NOMO-1 treated with dmso at 0.1 percent for 144 hours (cell line): ENCODE measurements around the gene MS4A6E.
"Not testable (repeated sequence)": the region's sequence is repeated elsewhere in the genome, so short reads cannot be mapped to it uniquely, and the experiment has no call there.

ENCODE experiments used
- DNase-seq: peaks from one replicate; lab custom pipeline; 2025; ENCODE audit not compliant: unreplicated experiment; lab: John Stamatoyannopoulos, UW

The MS4A6E gene

GRCh38 chr11:60326955-60327354, at the start of gene MS4A6E:
TSS of gene MS4A6E (plus strand) at chr11:60327255. CDS start at chr11:60334896, 7,641 bp downstream.
- DNase-seq, result no peak

- DNase-seq, result peak; percentile 94
Observed at GRCh38 chr11:60280412-60280811, 46.6 kb upstream of the MS4A6E start, which contains the start of gene MS4A4A. TSS of gene MS4A4A (plus strand) at chr11:60280666. CDS start at chr11:60280676, 10 bp downstream.

GRCh38 chr11:60281485-60281884, 45.6 kb upstream of the MS4A6E start:
- DNase-seq, result peak; percentile 23

GRCh38 chr11:60282286-60282685, 44.8 kb upstream of the MS4A6E start:
- DNase-seq, result no peak

- not testable (repeated sequence) for DNase-seq
Observed at GRCh38 chr11:60285411-60286126, 41.5 kb upstream of the MS4A6E start.

GRCh38 chr11:60288531-60288930, 38.5 kb upstream of the MS4A6E start:
- DNase-seq, result no peak

- no peak for DNase-seq
Observed at GRCh38 chr11:60292145-60292544, 34.9 kb upstream of the MS4A6E start.

GRCh38 chr11:60301178-60301577, 25.9 kb upstream of the MS4A6E start:
- DNase-seq, result no peak

GRCh38 chr11:60301884-60302283, 25.2 kb upstream of the MS4A6E start:
- DNase-seq, result not testable (repeated sequence)

- no peak for DNase-seq
Observed at GRCh38 chr11:60303661-60304060, 23.4 kb upstream of the MS4A6E start.

- DNase-seq, result no peak
Observed at GRCh38 chr11:60305906-60306619, 21.0 kb upstream of the MS4A6E start.

GRCh38 chr11:60307507-60308195, 19.4 kb upstream of the MS4A6E start:
- DNase-seq, result no peak

- no peak for DNase-seq
Observed at GRCh38 chr11:60310407-60310998, 16.6 kb upstream of the MS4A6E start.

- DNase-seq, result no peak
Observed at GRCh38 chr11:60314635-60315321, 12.3 kb upstream of the MS4A6E start.

GRCh38 chr11:60315871-60316270, 11.2 kb upstream of the MS4A6E start:
- DNase-seq, result no peak

GRCh38 chr11:60316317-60316716, 10.7 kb upstream of the MS4A6E start:
- no peak for DNase-seq

- DNase-seq, result no peak
Observed at GRCh38 chr11:60318726-60319125, 8.3 kb upstream of the MS4A6E start.

GRCh38 chr11:60321051-60321450, 6.0 kb upstream of the MS4A6E start:
- DNase-seq, result no peak

- DNase-seq, result no peak
Observed at GRCh38 chr11:60328460-60328859, 1.4 kb downstream of the MS4A6E start.

GRCh38 chr11:60332846-60333245, 5.8 kb downstream of the MS4A6E start:
- DNase-seq, result no peak
